KMS-11 (cell line): ENCODE data around the gene AP1B1.
"Not testable (repeated sequence)": the region's sequence is repeated elsewhere in the genome, so short reads cannot be mapped to it uniquely, and the experiment has no call there.

Experiments used
- H2AFZ ChIP-seq: fragments of 200-600 bp; sonication (generic); 2 replicates; pipeline ENCODE4 v1.6.1; 2016; ENCODE audit warnings: antibody characterized with exemption, mixed run types, low read depth
- H3K27ac ChIP-seq: fragments of 200-600 bp; sonication (generic); 2 replicates; pipeline ENCODE4 v1.6.1; 2016; ENCODE audit warnings: mild to moderate bottlenecking, mixed run types
- H3K27me3 ChIP-seq: fragments of 200-600 bp; sonication (generic); 2 replicates; pipeline ENCODE4 v1.6.1; 2017; ENCODE audit warnings: mild to moderate bottlenecking, low read depth, mixed run types, moderate library complexity; ENCODE audit not compliant: insufficient read depth
- H3K36me3 ChIP-seq: fragments of 200-600 bp; sonication (generic); 2 replicates; pipeline ENCODE4 v1.6.1; 2017; ENCODE audit warnings: mild to moderate bottlenecking, mixed run types; ENCODE audit not compliant: insufficient read depth
- H3K4me1 ChIP-seq: fragments of 200-600 bp; sonication (generic); 2 replicates; pipeline ENCODE4 v1.6.1; 2016; ENCODE audit warnings: mild to moderate bottlenecking, low read depth, mixed run types; ENCODE audit not compliant: poor library complexity, severe bottlenecking
- H3K4me2 ChIP-seq: fragments of 200-600 bp; sonication (generic); 2 replicates; pipeline ENCODE4 v1.7.0; 2016; ENCODE audit warnings: mild to moderate bottlenecking, mixed run types
- H3K4me3 ChIP-seq: fragments of 200-600 bp; sonication (generic); IDR thresholded peaks from 2 replicates; pipeline ENCODE4 v1.6.1; 2017; ENCODE audit warnings: low read depth, low read length, mixed read lengths; ENCODE audit not compliant: insufficient read depth
- H3K79me2 ChIP-seq: fragments of 200-600 bp; sonication (generic); 2 replicates; pipeline ENCODE4 v1.6.1; 2016; ENCODE audit warnings: low read depth, mixed run types; ENCODE audit not compliant: insufficient read depth
- H3K9ac ChIP-seq: fragments of 200-600 bp; sonication (generic); 2 replicates; pipeline ENCODE4 v1.6.1; 2016; ENCODE audit warnings: mild to moderate bottlenecking, mixed run types
- H4K20me1 ChIP-seq: fragments of 200-600 bp; sonication (generic); 2 replicates; pipeline ENCODE4 v1.6.1; 2016; ENCODE audit warnings: mild to moderate bottlenecking, mixed run types; ENCODE audit not compliant: insufficient read depth
- CTCF ChIP-seq: fragments of 200-600 bp; sonication (generic); conservative IDR thresholded peaks from 2 replicates; pipeline ENCODE4 v1.6.1; 2017; ENCODE audit warnings: low read depth, mild to moderate bottlenecking, antibody characterized with exemption, low read length, moderate library complexity, mixed read lengths

The AP1B1 gene

GRCh38 chr22:29380856-29381255 lies 7.5 kb downstream of the AP1B1 start:
- no peaks in the 10 kb centered on the region for H3K27me3 ChIP-seq
- no peak for TF ChIP-seq CTCF
- no peak overlapping the region for H2AFZ ChIP-seq
- no peaks in the 10 kb centered on the region for H4K20me1 ChIP-seq
- no peak overlapping the region for H3K27ac ChIP-seq
- H3K9ac ChIP-seq, result no peak overlapping the region
- no peaks in the 10 kb centered on the region; the same call in 1 of the 2 replicates for H3K36me3 ChIP-seq
- H3K79me2 ChIP-seq, result peaks cover 38% of the 10 kb centered on the region
- no peak overlapping the region for H3K4me3 ChIP-seq
- H3K4me1 ChIP-seq, result peaks cover 11% of the 10 kb centered on the region
- no peak overlapping the region for H3K4me2 ChIP-seq

- peaks cover 31% of the 10 kb centered on the region for H3K79me2 ChIP-seq
Measured at GRCh38 chr22:29380032-29380781, 8.2 kb downstream of the AP1B1 start.

GRCh38 chr22:29379258-29379657 lies 9.1 kb downstream of the AP1B1 start:
- H3K9ac ChIP-seq, result no peak overlapping the region
- H3K4me2 ChIP-seq, result no peak overlapping the region
- H3K36me3 ChIP-seq, result no peaks in the 10 kb centered on the region; the same call in 1 of the 2 replicates
- TF ChIP-seq CTCF, result no peak
- H3K4me1 ChIP-seq, result peaks cover 27% of the 10 kb centered on the region
- H3K79me2 ChIP-seq, result peaks cover 25% of the 10 kb centered on the region
- H3K4me3 ChIP-seq, result no peak overlapping the region
- no peak overlapping the region for H2AFZ ChIP-seq
- no peaks in the 10 kb centered on the region for H3K27me3 ChIP-seq
- no peaks in the 10 kb centered on the region for H4K20me1 ChIP-seq
- no peak overlapping the region for H3K27ac ChIP-seq

More at GRCh38 chr22:29380032-29380781, 8.2 kb downstream of the AP1B1 start:
- TF ChIP-seq CTCF, result no peak
- Histone ChIP-seq H3K27ac (no peak overlapping the region), H3K4me2 (no peak overlapping the region), H2AFZ (no peak overlapping the region), H3K27me3 (no peaks in the 10 kb centered on the region), H3K4me3 (no peak overlapping the region), H3K36me3 (no peaks in the 10 kb centered on the region; the same call in 1 of the 2 replicates), H4K20me1 (no peaks in the 10 kb centered on the region), H3K9ac (no peak overlapping the region), H3K4me1 (peaks cover 17% of the 10 kb centered on the region)

- no peak overlapping the region for H3K9ac ChIP-seq
- H2AFZ ChIP-seq, result no peak overlapping the region
- no peaks in the 10 kb centered on the region for H4K20me1 ChIP-seq
- H3K4me1 ChIP-seq, result peaks cover 30% of the 10 kb centered on the region
- H3K4me3 ChIP-seq, result no peak overlapping the region
- no peak overlapping the region for H3K4me2 ChIP-seq
- no peak for TF ChIP-seq CTCF
- H3K79me2 ChIP-seq, result peaks cover 23% of the 10 kb centered on the region
- no peaks in the 10 kb centered on the region; the same call in 1 of the 2 replicates for H3K36me3 ChIP-seq
- no peak overlapping the region for H3K27ac ChIP-seq
- no peaks in the 10 kb centered on the region for H3K27me3 ChIP-seq
Measured at GRCh38 chr22:29377979-29378378, 10.4 kb downstream of the AP1B1 start.

- H3K9ac ChIP-seq, H3K36me3 ChIP-seq, H2AFZ ChIP-seq, H3K27me3 ChIP-seq, H3K4me3 ChIP-seq, H3K27ac ChIP-seq, H4K20me1 ChIP-seq, H3K4me2 ChIP-seq: not testable (repeated sequence)
- Histone ChIP-seq H3K4me1 (peaks cover 30% of the 10 kb centered on the region), H3K79me2 (peaks cover 25% of the 10 kb centered on the region)
Measured at GRCh38 chr22:29376705-29377104, 11.7 kb downstream of the AP1B1 start.
